Suprapubic skin (tissue), 4 donors: ENCODE measurements around the gene KCNK18. TPM values are rescaled to one million over a fixed set of nuclear protein-coding genes. Genes with fewer than 3 reads are reported as not detected.

Experiments used
- DNase-seq, 2 donors: peaks; one replicate each; pipeline ENCODE4 v3.0.0-alpha.2; 2019; ENCODE audit warnings: low spot score in 2 of 2
- H3K27ac ChIP-seq: fragments of 200-600 bp; sonication (generic); one replicate; pipeline ENCODE4 v1.5.1; 2019
- H3K27me3 ChIP-seq: fragments of 200-600 bp; sonication (generic); one replicate; pipeline ENCODE4 v1.5.1; 2019
- H3K36me3 ChIP-seq: fragments of 200-600 bp; sonication (generic); one replicate; pipeline ENCODE4 v1.5.1; 2019
- H3K4me1 ChIP-seq: fragments of 200-600 bp; sonication (generic); one replicate; pipeline ENCODE4 v1.5.1; 2019
- H3K4me3 ChIP-seq: fragments of 200-600 bp; sonication (generic); one replicate; pipeline ENCODE4 v1.5.1; 2019; ENCODE audit warnings: mild to moderate bottlenecking
- H3K9me3 ChIP-seq: fragments of 200-600 bp; sonication (generic); one replicate; pipeline ENCODE4 v1.5.1; 2019
- CTCF ChIP-seq, 2 donors: fragments of 200-600 bp in 1 of 2; fragments of 450-650 bp in 1 of 2; sonication (generic) in 1 of 2; IDR thresholded peaks; one replicate each; pipeline ENCODE4 v1.5.1; 2016 to 2019; ENCODE audit warnings: antibody characterized with exemption in 2 of 2, mild to moderate bottlenecking in 1 of 2, moderate library complexity in 1 of 2
- EP300 ChIP-seq: sonication (generic); formaldehyde crosslinking; IDR thresholded peaks from one replicate; pipeline ENCODE4 v1.6.1; 2017; ENCODE audit warnings: antibody characterized with exemption
- POLR2A ChIP-seq, 2 donors: fragments of 450-650 bp; IDR thresholded peaks; one replicate each; pipeline ENCODE4 v1.6.1; 2017; ENCODE audit warnings: antibody characterized with exemption in 2 of 2, mild to moderate bottlenecking in 2 of 2, moderate library complexity in 2 of 2
- POLR2AphosphoS5 ChIP-seq, 3 donors: sonication (generic); formaldehyde crosslinking; IDR thresholded peaks; one replicate each; pipeline ENCODE4 v1.6.1; 2017; ENCODE audit warnings: antibody characterized with exemption in 3 of 3
- WGBS: methylation state at CpG from one replicate; pipeline ENCODE4 v1.1.5; 2018; 5-methylcytosine and 5-hydroxymethylcytosine counted together
- total RNA-seq, 4 donors: library from RNA; depleted of rRNA; stranded (reverse); fragments of >200 nt; gene quantifications; one replicate each; pipeline ENCODE4 v1.1.0, GENCODE V29; 2016

KCNK18 gene
- total RNA-seq, 4 donors from 2014 or later, result not detected

- Histone ChIP-seq H3K4me3 (no peak overlapping the region), H3K27ac (no peak overlapping the region), H3K27me3 (peaks cover 6% of the 10 kb centered on the region), H3K9me3 (no peaks in the 10 kb centered on the region), H3K4me1 (no peaks in the 10 kb centered on the region), H3K36me3 (no peaks in the 10 kb centered on the region)
- DNase-seq, result no peak
- WGBS, result 54% methylated on average over 4 of the region's 4 CpGs
- TF ChIP-seq POLR2AphosphoS5 (IDR thresholded peaks at IDR 0.05), result no peak
- no peak for TF ChIP-seq EP300
- TF ChIP-seq CTCF (IDR thresholded peaks at IDR 0.05), result no peak
- no peak for TF ChIP-seq POLR2A (IDR thresholded peaks at IDR 0.05)
Measured at GRCh38 chr10:117186832-117187615, 10.3 kb upstream of the KCNK18 start.

GRCh38 chr10:117188371-117188770, 8.9 kb upstream of the KCNK18 start:
- H3K4me1 ChIP-seq, result no peaks in the 10 kb centered on the region
- H3K27me3 ChIP-seq, result peaks cover 8% of the 10 kb centered on the region
- H3K36me3 ChIP-seq, result no peaks in the 10 kb centered on the region
- 70% methylated on average over 2 of the region's 2 CpGs for WGBS
- DNase-seq, result no peak
- H3K4me3 ChIP-seq, result no peak overlapping the region
- no peak overlapping the region for H3K27ac ChIP-seq
- no peak for TF ChIP-seq POLR2A (IDR thresholded peaks at IDR 0.05)
- no peak for TF ChIP-seq EP300
- no peak for TF ChIP-seq POLR2AphosphoS5 (IDR thresholded peaks at IDR 0.05)
- no peak for TF ChIP-seq CTCF (IDR thresholded peaks at IDR 0.05)
- no peaks in the 10 kb centered on the region for H3K9me3 ChIP-seq

DNA sequence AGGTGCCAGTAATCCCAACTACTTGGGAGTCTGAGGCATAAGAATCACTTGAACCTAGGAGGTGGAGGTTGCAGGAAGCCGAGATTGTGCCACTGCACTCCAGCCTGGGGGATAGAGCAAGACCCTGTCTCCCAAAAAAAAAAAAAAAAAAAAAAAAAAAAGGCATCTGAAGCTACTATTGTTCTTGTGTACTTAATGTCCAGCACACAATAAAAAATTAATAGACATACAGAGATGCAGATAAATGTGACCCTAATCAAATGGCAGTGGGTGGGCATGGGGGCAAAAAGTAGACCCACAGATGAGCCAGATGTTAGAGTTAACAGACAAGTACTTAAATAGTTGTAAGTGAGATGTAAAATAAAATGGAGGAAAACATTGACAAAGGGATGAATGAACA, 7.7 kb upstream of the KCNK18 start:
- H3K4me1 ChIP-seq, result no peaks in the 10 kb centered on the region
- H3K27me3 ChIP-seq, result peaks cover 8% of the 10 kb centered on the region
- no peaks in the 10 kb centered on the region for H3K9me3 ChIP-seq
- no peaks in the 10 kb centered on the region for H3K36me3 ChIP-seq
- TF ChIP-seq EP300 (no peak), POLR2AphosphoS5 (IDR thresholded peaks at IDR 0.05) (no peak), POLR2A (IDR thresholded peaks at IDR 0.05) (no peak), CTCF (IDR thresholded peaks at IDR 0.05) (no peak)
- H3K27ac ChIP-seq, result no peak overlapping the region
- DNase-seq, result no peak
- WGBS, result 64% methylated on average over 1 of the region's 1 CpG
- no peak overlapping the region for H3K4me3 ChIP-seq

DNA sequence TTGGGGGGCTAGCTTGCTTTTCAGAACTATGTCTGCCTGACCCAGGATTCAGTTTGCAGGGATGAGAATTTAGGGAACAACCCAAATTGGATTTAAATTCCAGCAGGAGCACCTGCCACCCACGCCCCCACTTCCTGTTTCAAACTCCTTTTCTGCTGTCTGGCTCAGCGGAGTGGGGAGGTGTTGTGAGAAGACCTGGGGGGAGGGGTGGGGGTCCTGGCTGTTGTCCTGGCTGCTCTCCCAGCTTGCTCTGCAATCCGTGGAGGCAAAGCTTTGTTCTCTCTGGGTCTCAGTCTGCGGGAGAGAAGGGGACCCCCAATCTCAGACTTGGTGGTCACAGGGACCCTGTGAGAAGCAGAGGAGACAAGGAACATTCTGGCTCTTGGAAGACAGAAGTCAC, 799 bp downstream of the KCNK18 start:
- no peaks in the 10 kb centered on the region for H3K9me3 ChIP-seq
- TF ChIP-seq POLR2A (IDR thresholded peaks at IDR 0.05) (no peak), CTCF (IDR thresholded peaks at IDR 0.05) (no peak), POLR2AphosphoS5 (IDR thresholded peaks at IDR 0.05) (no peak), EP300 (no peak)
- 53% methylated on average over 4 of the region's 4 CpGs for WGBS
- peaks cover 26% of the 10 kb centered on the region for H3K27me3 ChIP-seq
- no peaks in the 10 kb centered on the region for H3K4me1 ChIP-seq
- no peak for DNase-seq
- no peak overlapping the region for H3K4me3 ChIP-seq
- no peaks in the 10 kb centered on the region for H3K36me3 ChIP-seq
- H3K27ac ChIP-seq, result no peak overlapping the region

DNA sequence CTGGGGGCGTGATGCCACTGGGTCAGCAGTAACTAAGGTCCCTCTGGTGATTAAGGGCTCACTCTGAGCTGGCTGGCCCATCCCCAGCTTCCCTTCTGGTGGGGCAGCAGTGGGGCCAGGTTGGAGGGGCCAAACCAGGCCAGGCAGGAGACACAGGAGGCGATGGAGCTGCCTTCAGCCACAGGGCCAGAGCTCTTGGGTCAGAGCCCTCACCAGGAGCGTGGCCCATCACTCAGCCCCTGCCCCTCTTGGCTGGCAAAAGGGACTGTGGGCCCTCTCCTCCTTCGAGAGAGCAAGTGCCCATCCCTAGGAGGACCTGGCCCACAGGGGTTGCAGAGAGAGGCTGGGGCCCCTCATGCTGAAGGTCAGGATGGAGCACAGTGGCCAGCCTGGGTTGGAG, 4.5 kb downstream of the KCNK18 start:
- peaks cover 26% of the 10 kb centered on the region for H3K27me3 ChIP-seq
- no peaks in the 10 kb centered on the region for H3K36me3 ChIP-seq
- no peak overlapping the region for H3K27ac ChIP-seq
- TF ChIP-seq POLR2AphosphoS5 (IDR thresholded peaks at IDR 0.05), result no peak
- no peak for TF ChIP-seq CTCF (IDR thresholded peaks at IDR 0.05)
- no peak for TF ChIP-seq EP300
- TF ChIP-seq POLR2A (IDR thresholded peaks at IDR 0.05), result no peak
- no peak overlapping the region for H3K4me3 ChIP-seq
- H3K4me1 ChIP-seq, result no peaks in the 10 kb centered on the region
- DNase-seq, result no peak
- WGBS, result 69% methylated on average over 3 of the region's 4 CpGs
- H3K9me3 ChIP-seq, result no peaks in the 10 kb centered on the region
